Fibroblast of skin of left biceps (primary cell): Measurements from ENCODE around the gene CHN1.

ENCODE experiments used
- DNase-seq, 2 experiments: peaks; one replicate each; pipeline ENCODE4 v3.0.0-alpha.2; 2013; ENCODE audit warnings: low read depth in 2 of 2

Gene CHN1

GRCh38 chr2:174787487-174788205 lies 217.5 kb downstream of the CHN1 start:
- DNase-seq = peak; percentile 100

- no peak for DNase-seq
Measured at GRCh38 chr2:174786066-174786725, 219.0 kb downstream of the CHN1 start.

GRCh38 chr2:174785481-174785880 lies 219.7 kb downstream of the CHN1 start:
- DNase-seq = no peak

GRCh38 chr2:174784909-174785308 lies 220.3 kb downstream of the CHN1 start:
- DNase-seq = no peak

GRCh38 chr2:174784316-174784715 lies 220.9 kb downstream of the CHN1 start:
- no peak for DNase-seq

- no peak for DNase-seq
Measured at GRCh38 chr2:174781996-174782395, 223.2 kb downstream of the CHN1 start.

GRCh38 chr2:174781298-174781697 lies 223.9 kb downstream of the CHN1 start:
- no peak for DNase-seq

- DNase-seq = no peak
Measured at GRCh38 chr2:174780856-174781255, 224.3 kb downstream of the CHN1 start.

- DNase-seq = no peak
Measured at GRCh38 chr2:174780191-174780840, 224.9 kb downstream of the CHN1 start.

GRCh38 chr2:174779361-174779928 lies 225.7 kb downstream of the CHN1 start:
- DNase-seq = peak; percentile 51 to 55

GRCh38 chr2:174778085-174778981 lies 226.8 kb downstream of the CHN1 start:
- DNase-seq = peak; percentile 59 to 60

GRCh38 chr2:174777347-174778084 lies 227.7 kb downstream of the CHN1 start:
- DNase-seq = no peak

- DNase-seq = no peak
Measured at GRCh38 chr2:174776675-174777074, 228.5 kb downstream of the CHN1 start.

GRCh38 chr2:174776223-174776622 lies 229.0 kb downstream of the CHN1 start:
- DNase-seq = no peak

GRCh38 chr2:174775571-174775980 lies 229.6 kb downstream of the CHN1 start:
- no peak for DNase-seq

- no peak for DNase-seq
Measured at GRCh38 chr2:174774886-174775285, 230.3 kb downstream of the CHN1 start.

- DNase-seq = no peak
Measured at GRCh38 chr2:174773215-174773614, 232.0 kb downstream of the CHN1 start.

- no peak for DNase-seq
Measured at GRCh38 chr2:174772472-174772801, 232.7 kb downstream of the CHN1 start.

- peak in 1 of 2 experiments; percentile 54 for DNase-seq
Measured at GRCh38 chr2:174771631-174772471, 233.3 kb downstream of the CHN1 start.

- no peak for DNase-seq
Measured at GRCh38 chr2:174771136-174771535, 234.0 kb downstream of the CHN1 start.
